Uterus (tissue), 4 donors: ENCODE data around the gene ATL3. TPM values are rescaled to one million over a fixed set of nuclear protein-coding genes. Genes with fewer than 3 reads are reported as not detected.

Experiments used
- DNase-seq, 2 donors: peaks; one replicate each; pipeline ENCODE4 v3.0.0-alpha.2; 2019 to 2020
- H3K27ac ChIP-seq, 2 donors: fragments of 200-600 bp; sonication (generic); 1 replicate in 1 of 2; 2 replicates in 1 of 2; pipeline ENCODE4 v1.5.1; 2016 to 2018
- H3K27me3 ChIP-seq, 2 donors: fragments of 200-600 bp; sonication (generic); one replicate each; pipeline ENCODE4 v1.5.1; 2018 to 2019; ENCODE audit warnings: control low read depth in 1 of 2
- H3K36me3 ChIP-seq, 2 donors: fragments of 200-600 bp; sonication (generic); one replicate each; pipeline ENCODE4 v1.5.1; 2019; ENCODE audit warnings: control low read depth in 1 of 2
- H3K4me1 ChIP-seq, 2 donors: fragments of 200-600 bp; sonication (generic); one replicate each; pipeline ENCODE4 v1.5.1; 2018 to 2019; ENCODE audit warnings: control low read depth in 1 of 2
- H3K4me3 ChIP-seq, 2 donors: fragments of 200-600 bp; sonication (generic); 1 replicate in 1 of 2; 2 replicates in 1 of 2; pipeline ENCODE4 v1.5.1; 2018 to 2019; ENCODE audit warnings: mild to moderate bottlenecking in 1 of 2
- H3K9me3 ChIP-seq, 2 donors: fragments of 200-600 bp; sonication (generic); one replicate each; pipeline ENCODE4 v1.5.1; 2019; ENCODE audit warnings: control low read depth in 1 of 2
- POLR2A ChIP-seq, 2 donors: fragments of 450-650 bp; IDR thresholded peaks; one replicate each; pipeline ENCODE4 v1.6.1; 2016; ENCODE audit warnings: antibody characterized with exemption in 2 of 2, mild to moderate bottlenecking in 1 of 2, moderate library complexity in 1 of 2
- intact Hi-C: fragments of 100-400 bp; cut with DNase I; formaldehyde crosslinking; loops from one replicate; pipeline ENCODE4 v1.15.1; 2023; ENCODE audit warnings: low total_unique reads
- total RNA-seq, 4 donors: library from RNA; depleted of rRNA in 3 of 4; stranded (reverse); fragments of >200 nt in 3 of 4; gene quantifications; one replicate each; pipeline versions ENCODE4 v1.1.0 to v1.2.4, GENCODE V29; 2014 to 2023
- TF ChIP-seq, protein P1 (sequence below), 4 experiments: fragments of 200-600 bp in 2 of 4; fragments of 450-650 bp in 2 of 4; sonication (generic) in 2 of 4; IDR thresholded peaks; one replicate each; pipeline ENCODE4 v1.5.1; 2016 to 2019; ENCODE audit warnings: antibody characterized with exemption in 4 of 4, mild to moderate bottlenecking in 2 of 4, moderate library complexity in 1 of 4
- donor health status: DM: yes; HTN: yes; CAD: no.

Gene ATL3
- total RNA-seq, 4 donors from 2014 or later, result 49.4 to 158 (median 87.6) TPM

DNA sequence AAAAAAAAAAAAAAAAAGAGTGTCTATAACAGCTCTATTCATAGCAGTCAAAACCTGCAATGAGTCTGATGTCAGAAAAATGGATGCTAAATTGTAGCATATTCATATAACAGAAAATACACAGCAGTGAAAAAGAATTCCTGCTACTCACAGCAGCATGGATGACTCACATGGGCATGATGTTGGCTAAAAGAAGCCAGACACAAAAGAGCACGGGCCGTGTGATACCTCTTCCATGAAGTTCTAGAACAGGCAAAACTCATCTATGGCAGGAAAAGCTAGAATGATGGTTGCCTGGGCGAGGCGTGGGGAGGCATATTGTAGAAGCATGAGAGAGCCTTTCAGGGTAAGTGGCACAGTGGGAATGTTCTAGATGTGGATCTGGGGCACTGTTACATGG, 75.9 kb downstream of the ATL3 start:
- Histone ChIP-seq H3K36me3 (no peaks in the 10 kb centered on the region), H3K27me3 (no peaks in the 10 kb centered on the region), H3K9me3 (no peaks in the 10 kb centered on the region), H3K4me3 (no peak overlapping the region), H3K27ac (no peak overlapping the region), H3K4me1 (no peaks in the 10 kb centered on the region)
- TF ChIP-seq, protein P1, sequence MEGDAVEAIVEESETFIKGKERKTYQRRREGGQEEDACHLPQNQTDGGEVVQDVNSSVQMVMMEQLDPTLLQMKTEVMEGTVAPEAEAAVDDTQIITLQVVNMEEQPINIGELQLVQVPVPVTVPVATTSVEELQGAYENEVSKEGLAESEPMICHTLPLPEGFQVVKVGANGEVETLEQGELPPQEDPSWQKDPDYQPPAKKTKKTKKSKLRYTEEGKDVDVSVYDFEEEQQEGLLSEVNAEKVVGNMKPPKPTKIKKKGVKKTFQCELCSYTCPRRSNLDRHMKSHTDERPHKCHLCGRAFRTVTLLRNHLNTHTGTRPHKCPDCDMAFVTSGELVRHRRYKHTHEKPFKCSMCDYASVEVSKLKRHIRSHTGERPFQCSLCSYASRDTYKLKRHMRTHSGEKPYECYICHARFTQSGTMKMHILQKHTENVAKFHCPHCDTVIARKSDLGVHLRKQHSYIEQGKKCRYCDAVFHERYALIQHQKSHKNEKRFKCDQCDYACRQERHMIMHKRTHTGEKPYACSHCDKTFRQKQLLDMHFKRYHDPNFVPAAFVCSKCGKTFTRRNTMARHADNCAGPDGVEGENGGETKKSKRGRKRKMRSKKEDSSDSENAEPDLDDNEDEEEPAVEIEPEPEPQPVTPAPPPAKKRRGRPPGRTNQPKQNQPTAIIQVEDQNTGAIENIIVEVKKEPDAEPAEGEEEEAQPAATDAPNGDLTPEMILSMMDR (IDR thresholded peaks at IDR 0.05), result no peak
- TF ChIP-seq POLR2A (IDR thresholded peaks at IDR 0.05), result no peak
- no peak for DNase-seq
- intact Hi-C loops, result no loop called here

DNA sequence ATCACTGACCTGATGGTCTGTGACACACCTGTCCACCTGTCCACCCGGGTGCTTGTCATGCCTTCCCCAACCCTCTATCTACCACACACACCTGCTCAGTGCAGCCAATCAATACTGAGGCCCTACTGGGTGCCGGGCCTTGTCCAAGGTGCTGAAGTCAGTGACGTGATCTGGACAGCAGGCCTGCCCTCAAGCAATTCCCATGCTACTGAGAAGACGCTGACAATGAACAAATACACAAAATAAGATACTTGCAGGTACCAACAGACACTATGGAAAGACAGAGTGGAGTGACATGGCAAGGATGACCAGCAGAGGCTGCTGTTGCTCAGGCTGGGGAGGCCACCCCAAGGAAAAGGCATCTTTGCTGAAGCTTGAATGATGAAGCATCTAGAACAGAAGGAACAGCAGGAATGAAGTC, 78.2 kb downstream of the ATL3 start:
- no peak overlapping the region for H3K27ac ChIP-seq
- intact Hi-C loops, result no loop called here
- no peaks in the 10 kb centered on the region for H3K27me3 ChIP-seq
- H3K4me1 ChIP-seq, result no peaks in the 10 kb centered on the region
- no peaks in the 10 kb centered on the region for H3K36me3 ChIP-seq
- H3K9me3 ChIP-seq, result no peaks in the 10 kb centered on the region
- TF ChIP-seq, protein P1 (IDR thresholded peaks at IDR 0.05), result peak in 3 of 4 experiments; percentile 21 to 37 (median 28)
- no peak for TF ChIP-seq POLR2A (IDR thresholded peaks at IDR 0.05)
- no peak overlapping the region for H3K4me3 ChIP-seq
- no peak for DNase-seq

DNA sequence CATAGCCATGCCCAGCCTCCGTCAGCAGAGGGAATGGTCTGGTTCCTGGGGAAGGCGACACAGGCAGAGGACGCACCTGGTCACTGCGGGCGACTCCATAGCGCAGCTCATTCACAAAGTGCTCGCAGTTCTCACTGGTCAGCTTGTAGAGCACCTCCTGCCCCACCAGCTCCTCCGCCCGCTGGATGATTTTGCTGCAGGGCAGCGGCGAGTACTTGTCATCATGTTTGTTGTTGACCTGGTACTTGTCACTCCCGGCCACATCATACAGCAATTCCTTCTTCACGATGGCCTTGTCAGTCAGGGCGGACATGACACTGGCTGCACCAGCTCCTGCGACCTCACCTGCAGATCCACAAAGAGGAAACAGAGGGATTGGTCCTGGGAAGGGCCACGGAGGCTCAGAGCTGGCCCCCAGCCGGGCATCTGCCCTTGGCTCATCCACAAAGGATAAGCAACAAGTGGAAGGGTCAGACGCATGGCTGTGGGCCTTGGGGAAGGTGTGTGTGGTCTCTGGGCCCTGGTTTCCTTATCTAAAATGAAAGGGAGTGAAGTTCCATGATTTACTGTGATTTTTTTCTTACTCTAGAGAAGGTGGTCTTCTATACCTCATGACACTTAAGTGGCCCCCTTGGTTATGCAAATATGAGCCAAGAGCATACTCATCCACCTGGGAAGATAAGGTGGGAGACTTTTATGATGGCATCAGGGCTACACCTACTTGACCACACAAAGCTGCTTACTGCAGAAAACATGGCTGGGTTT, 81.0 kb downstream of the ATL3 start:
- no peak for TF ChIP-seq POLR2A (IDR thresholded peaks at IDR 0.05)
- TF ChIP-seq, protein P1 (IDR thresholded peaks at IDR 0.05), result no peak
- Histone ChIP-seq H3K27ac (no peak overlapping the region), H3K36me3 (no peaks in the 10 kb centered on the region), H3K27me3 (no peaks in the 10 kb centered on the region), H3K4me1 (no peaks in the 10 kb centered on the region), H3K9me3 (no peaks in the 10 kb centered on the region), H3K4me3 (no peak overlapping the region)
- no peak for DNase-seq
- intact Hi-C loops, result no loop called here

DNA sequence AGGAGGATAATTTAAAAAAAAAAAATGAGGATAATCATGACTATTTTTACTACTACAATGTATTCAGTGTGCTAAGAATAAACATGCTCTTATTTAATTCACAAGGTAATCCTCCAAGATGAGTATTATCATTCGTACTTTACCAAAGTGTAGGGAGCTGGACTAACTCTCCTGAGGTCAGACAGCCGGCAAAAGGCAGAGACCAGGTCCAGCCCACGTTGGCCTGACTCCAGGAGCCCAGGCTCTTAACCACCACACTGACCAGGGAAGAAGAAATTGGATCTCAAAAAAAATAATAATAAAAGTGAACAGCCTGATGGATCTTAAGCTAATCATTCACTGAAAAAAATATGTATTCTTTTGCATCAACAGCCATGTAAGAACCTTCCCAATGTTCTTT, 82.2 kb downstream of the ATL3 start:
- intact Hi-C loops, result no loop called here
- no peak overlapping the region for H3K27ac ChIP-seq
- DNase-seq, result no peak
- H3K36me3 ChIP-seq, result no peaks in the 10 kb centered on the region
- H3K27me3 ChIP-seq, result no peaks in the 10 kb centered on the region
- H3K4me1 ChIP-seq, result no peaks in the 10 kb centered on the region
- no peak for TF ChIP-seq POLR2A (IDR thresholded peaks at IDR 0.05)
- TF ChIP-seq, protein P1 (IDR thresholded peaks at IDR 0.05), result no peak
- no peaks in the 10 kb centered on the region for H3K9me3 ChIP-seq
- H3K4me3 ChIP-seq, result no peak overlapping the region

DNA sequence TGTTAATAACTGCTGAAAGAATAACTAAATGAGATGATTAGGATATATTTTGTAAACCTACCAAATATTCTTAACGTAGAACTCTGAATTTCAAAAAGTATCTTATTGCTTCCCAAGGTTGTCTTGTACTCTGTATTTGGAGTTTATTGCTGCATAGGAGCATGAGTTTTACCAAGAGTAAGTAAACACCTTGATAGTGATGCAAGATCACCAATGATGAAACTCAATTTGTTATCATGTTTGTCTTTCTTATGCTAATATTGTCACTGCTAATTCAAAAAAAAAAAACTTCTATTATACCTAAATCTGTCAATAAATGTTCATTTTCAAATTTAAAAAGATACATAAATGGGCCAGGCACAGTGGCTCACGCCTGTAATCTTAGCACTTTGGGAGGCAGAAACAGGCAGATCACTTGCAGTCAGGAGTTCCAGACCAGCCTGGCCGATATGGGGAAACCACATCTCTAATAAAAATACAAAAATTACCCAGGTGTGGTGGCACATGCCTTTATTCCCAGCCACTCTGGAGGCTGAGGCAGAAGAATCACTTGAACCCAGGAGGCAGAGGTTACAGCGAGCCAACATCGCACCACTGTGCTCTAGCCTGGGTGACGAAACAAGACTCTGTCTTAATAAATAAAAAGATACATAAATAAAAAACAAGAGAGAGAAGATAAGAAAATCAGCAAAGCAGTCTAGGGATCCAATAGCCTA, 84.6 kb downstream of the ATL3 start:
- TF ChIP-seq, protein P1 (IDR thresholded peaks at IDR 0.05), result no peak
- TF ChIP-seq POLR2A (IDR thresholded peaks at IDR 0.05), result no peak
- Histone ChIP-seq H3K4me3 (no peak overlapping the region), H3K9me3 (no peaks in the 10 kb centered on the region), H3K36me3 (no peaks in the 10 kb centered on the region), H3K27me3 (no peaks in the 10 kb centered on the region), H3K27ac (no peak overlapping the region), H3K4me1 (no peaks in the 10 kb centered on the region)
- intact Hi-C loops, result no loop called here
- no peak for DNase-seq
